DMS53 (cell line): ENCODE results near the gene KDM6A.
A peak's percentile ranks its signal among the peaks of the same experiment; 100 is the strongest.
"Not testable (repeated sequence)": the region's sequence is repeated elsewhere in the genome, so short reads cannot be mapped to it uniquely, and the experiment has no call there.

ENCODE experiments used
- DNase-seq: peaks from one replicate; lab custom pipeline; 2025; lab: John Stamatoyannopoulos, UW

Gene KDM6A

DNA sequence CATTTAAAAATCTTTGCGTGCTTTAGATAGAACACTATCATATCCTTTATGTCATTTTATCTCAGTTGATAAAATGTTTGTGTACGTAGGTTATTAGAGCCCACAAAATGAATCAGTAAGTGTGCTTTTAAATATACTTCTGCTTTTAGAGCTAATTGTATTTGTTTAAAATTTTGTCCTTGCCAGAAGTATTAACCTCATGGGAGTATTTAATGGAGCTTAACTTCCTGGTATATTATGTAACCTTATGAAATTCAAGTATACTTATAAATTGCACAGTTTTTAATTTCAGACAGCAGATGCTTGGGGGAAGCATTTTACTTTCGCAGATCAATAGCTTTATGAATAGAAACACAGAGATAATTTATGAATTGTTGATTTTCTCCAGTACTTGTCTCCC is 237.5 kb downstream of the KDM6A start:
- DNase-seq, result no peak

DNA sequence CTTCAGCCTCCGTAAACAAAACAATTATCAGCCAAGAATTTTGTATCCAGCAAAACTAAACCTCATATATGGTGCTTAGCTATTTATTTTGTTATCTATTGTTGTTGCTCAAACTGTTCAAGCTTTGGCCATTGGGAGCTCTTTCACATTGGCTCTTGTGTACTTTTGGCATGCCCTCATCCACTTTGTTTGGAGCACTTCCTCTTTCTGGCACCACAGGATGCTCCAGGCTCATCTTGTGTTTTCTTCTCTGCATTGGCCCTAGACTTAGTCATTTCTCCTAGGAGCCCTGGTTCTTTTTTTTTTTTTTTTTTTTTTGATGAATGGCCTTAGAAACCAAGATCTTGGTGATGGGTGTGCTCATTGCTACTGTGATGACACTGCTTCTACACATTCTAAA is 253.2 kb downstream of the KDM6A start:
- no peak for DNase-seq

DNA sequence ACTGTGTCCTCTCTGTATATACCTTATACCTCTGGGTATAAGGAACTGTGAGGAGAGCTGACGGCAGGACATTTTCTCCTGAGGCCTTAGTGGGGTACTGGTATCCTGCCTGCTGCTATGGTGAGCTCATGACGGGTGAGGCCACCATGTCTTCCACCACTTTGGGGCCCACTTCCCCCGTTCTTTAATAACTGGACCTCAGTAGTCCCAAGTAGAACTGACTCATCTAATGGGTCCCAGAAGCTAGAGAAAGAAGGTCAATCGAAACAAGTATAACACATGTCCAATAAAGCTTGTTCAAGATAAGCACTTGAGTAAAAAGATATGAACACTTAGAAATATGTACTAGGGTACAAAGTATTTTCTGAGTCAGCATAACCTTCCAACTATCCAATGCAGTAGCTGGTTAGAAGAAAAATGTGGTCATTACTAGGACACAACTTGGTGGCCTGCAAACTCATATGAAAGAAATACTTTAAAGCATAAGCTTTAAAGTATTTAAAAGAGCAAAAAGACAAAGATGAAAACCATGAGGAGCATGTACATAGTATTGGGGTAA is 256.0 kb downstream of the KDM6A start:
- DNase-seq, result no peak

DNA sequence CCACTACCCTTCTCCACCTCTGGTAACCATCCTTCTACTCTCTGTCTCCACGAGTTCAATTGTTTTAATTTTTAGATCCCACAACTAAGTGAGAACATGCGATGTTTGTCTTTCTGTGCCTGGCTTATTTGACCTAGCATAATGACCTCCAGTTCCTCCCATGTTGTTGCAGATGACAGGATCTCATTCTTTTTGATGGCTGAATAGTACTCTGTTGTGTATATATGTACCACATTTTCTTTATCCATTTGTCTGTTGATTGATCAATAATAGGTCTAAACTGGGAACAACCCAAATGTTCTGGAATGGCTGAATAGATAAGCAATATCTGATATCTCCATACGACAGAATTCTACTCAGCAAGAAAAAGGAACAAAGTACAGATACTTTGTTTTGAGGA is 260.5 kb downstream of the KDM6A start:
- no peak for DNase-seq

DNA sequence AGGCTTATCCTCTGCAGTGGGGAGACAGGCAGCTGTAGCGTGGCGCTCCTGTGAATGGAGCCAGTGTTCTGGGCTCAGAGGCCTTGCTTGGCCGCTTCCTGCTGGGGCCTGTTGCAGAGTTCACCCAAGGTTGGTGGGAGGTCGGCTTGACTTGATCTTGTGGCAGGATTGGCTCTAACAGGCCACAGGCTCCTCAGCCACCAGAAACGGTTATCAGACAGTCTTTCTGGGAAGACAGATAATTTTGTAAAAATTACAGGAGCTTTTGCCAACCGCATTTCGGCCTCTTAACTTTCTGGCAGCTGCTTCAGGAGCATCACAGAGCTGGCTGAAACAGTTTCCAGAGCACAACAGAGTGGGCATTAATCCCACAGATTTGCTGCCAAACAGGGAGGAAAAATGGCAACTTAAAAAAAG is 261.3 kb downstream of the KDM6A start:
- no peak for DNase-seq

DNA sequence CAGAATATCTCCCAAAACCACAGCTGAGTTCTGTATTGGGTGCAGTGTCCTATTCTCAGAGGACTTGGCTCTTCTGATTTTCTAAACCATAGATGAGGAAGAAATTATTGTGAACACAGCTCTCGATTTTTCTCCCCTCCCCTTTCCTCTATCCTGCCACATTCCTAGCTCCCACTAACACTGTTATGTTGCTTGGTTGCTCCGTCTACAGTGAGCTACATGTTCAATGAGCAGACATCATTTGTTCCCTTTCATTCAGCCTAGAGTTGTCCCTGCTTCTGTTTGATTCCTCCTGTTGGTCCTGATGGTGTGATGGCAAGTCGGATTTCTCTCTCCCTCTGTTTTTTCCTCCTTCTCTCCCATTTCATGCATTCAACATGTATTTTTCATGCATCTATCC is 261.8 kb downstream of the KDM6A start:
- DNase-seq, result no peak

DNA sequence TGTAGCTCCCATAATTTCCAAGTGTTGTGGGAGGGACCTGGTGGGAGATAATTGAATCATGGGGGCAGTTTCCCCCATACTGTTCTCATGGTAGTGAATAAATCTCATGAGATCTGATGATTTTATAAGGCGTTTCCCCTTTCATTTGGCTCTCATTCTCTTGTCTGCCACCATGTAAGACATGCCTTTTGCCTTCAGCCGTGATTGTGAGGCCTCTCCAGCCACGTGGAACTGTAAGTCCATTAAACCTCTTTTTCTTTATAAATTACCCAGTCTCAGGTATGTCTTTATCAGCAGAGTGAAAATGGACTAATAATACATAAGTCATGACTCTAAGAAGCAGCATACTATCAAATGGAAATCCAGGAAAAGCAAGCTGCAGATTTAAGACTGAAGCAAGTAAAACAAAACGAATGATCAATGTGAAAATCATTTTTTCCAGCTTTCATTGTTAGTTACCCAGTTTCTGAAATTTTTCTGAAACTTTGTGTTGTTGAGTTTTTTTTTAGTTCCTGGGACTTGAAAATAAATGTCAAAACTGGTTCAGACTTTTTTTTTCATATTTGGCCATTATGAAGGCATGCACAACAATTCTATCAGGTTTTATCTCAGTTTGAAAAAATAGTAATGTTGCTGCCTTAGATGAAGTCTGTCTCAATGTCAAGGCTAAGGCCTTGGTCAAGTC is 262.5 kb downstream of the KDM6A start:
- not testable (repeated sequence) for DNase-seq

DNA sequence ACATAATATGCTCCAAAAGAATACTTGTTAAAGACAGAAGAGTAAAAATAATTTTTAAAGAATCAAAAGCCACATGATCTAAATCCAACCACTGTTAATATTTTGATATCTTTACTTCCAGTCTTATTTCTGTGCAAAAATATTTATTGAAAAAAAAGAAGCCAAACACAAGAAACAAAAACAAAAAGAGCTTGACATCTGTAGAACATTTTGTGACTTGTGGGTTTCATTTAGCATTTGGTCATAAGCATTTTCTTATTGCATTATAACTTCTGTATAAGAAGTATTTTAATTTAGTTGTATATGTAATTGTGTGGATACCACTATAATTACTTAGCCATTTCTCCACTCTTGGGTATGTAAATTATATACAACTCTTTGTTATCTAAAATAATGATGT is 264.5 kb downstream of the KDM6A start:
- DNase-seq, result no peak

DNA sequence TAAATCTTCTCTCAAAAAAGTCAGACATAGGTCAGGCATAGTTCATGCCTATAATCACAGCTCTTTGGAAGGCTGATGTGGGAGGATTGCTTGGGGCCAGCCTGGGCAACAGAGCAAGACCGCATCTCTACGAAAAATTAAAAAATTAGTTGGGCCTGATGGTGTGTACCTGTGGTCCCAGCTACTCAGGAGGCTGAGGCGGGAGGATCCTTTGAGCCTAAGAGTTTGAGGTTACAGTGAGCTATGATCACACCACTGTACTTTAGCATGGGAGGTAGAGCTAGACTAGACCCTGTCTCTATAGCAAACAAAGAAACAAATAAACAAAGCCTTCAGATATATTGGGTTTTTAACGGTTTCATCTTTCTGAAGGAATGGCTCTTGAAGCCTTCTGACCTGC is 265.5 kb downstream of the KDM6A start:
- DNase-seq, result no peak

DNA sequence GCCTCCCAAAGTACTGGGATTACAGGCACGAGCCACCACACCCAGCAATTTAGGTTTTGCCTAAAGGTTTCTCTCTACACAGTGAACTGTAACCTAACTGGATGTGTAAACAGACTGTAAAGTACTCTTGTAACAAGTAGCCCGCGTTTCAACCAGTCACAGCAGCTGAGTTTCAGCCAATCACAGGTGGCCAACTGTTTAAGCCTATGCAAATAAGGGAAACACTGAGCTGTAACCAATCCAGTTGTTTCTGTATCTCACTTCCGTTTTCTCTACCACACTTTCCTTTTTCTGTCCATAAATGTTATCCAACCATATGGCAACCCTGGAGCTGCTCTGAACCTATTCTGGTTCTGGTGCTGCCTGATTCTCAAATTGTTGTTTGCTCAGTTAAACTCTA is 267.8 kb downstream of the KDM6A start:
- DNase-seq, result peak; percentile 7

DNA sequence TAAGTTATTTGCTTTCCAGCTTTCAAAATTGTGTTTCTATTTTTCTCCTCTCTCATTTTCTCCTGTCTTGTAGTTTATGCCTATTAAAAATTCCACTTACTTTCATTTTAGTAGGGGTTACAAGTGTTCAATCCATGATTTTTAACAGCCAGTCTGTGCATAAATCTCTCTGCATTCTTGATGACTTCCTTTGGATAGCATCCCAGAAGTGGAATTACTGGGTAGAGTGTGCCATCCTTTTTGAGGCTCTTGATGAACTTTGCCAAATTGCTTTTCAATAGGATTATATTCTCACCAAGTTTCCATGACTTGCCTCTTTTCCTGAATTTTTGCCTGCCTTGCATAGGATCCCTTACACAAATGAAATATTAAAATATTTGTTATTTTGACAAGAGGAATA is 269.2 kb downstream of the KDM6A start:
- DNase-seq, result no peak

DNA sequence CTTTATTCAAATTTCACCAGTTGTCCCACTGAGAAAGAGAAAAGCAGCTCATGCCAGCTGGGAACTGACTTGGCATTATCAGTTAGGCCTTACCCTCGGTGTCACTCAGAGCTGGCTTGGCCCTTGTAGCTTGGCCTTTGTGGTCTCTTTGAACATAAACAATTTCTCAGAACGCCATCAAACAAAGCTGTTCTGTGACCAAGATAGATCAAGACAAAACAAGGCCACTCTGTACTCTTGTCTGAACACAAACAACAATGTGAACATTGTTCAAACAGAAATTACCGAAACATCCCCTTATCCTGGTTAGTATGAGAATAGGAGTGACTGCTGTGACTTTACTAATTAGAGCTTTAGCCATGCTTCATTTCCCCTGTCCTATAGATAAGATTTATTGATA is 270.5 kb downstream of the KDM6A start:
- DNase-seq, result no peak

DNA sequence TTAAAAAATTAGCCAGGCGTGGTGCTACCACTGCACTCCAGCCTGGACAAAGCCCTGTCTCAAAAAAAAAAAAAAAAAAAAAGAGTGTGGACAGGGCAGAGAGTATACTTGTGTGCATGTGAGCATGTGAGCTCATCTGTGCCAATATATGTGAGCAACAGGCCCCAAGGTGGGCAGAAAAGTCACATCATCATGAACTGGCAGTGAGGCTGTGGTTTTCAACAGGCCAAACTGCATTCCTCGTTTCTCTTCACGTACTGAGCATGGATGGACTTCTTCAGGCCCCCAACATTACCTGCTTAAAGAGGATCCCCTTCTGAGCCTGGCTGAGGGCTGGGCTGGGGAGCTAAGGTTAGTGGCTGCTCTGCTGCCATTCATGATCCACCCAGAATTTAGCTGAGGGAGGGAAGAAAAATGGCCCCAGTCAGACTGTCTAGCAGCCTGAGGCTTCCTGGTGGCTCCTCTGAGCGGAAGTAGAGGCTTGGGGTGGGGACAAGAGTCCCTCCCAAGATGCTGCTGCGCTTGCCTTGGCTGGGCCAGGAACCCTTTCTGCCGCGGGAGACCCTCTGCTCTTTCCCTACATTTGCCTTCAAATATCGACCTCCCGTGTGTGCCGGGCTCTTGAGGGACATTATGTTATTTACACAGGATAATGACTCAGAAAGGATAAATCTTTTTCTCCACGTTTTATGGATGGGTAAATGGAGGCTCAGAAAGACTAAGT is 272.7 kb downstream of the KDM6A start:
- peak; percentile 4 for DNase-seq

DNA sequence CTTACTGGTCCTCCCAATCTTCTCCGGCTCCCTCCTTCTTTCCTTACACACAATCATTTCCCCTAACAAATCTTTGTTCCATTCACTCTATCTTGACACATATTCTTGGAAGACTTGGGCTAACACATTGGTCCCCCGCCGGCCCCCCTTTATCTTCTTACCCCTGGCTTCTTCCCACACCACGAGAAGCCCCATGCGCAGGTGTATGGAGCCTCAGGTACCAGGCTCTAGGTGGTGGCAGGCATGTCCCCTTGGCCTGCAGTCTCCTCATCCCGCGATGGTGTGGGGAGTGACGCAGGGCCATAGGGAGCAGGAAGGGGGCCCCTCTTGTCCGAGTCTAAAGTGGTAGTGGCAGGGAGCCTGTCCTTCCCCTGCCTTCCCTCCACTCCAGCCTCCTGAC is 277.8 kb downstream of the KDM6A start:
- DNase-seq, result no peak

DNA sequence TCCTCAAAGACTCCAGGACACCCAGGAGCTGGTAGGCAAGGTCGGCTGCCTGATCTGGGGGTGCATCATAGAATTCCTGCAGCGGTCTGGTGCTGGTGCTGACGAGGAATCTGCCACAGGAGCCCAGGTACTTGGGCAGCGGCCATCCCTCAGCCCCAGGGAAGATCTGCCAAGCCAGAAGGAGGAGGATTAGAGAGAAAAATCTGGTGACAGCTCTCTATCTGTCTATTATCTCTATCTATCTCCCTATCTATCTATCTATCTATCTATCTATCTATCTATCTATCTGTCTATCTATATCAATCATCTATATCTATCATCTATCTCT is 281.0 kb downstream of the KDM6A start:
- no peak for DNase-seq

DNA sequence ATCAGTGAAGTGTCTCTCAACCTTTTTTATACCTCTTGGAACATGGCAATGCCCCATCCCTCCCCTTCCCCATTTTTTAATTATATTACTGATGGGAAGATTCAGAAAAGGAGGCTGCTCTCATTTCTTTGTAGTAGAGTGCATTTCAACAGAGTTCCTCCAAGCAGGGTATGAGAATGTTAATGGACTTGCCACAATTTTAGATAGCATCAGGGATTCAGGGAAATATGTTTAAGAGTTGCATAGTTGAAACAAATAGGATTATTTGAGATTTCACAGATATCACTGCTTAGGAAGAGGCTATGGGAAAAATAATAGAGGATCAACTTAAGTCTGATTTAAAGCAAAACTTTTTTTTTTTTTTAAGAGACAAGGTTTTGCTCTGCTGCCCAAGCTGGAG is 281.5 kb downstream of the KDM6A start:
- DNase-seq, result no peak

DNA sequence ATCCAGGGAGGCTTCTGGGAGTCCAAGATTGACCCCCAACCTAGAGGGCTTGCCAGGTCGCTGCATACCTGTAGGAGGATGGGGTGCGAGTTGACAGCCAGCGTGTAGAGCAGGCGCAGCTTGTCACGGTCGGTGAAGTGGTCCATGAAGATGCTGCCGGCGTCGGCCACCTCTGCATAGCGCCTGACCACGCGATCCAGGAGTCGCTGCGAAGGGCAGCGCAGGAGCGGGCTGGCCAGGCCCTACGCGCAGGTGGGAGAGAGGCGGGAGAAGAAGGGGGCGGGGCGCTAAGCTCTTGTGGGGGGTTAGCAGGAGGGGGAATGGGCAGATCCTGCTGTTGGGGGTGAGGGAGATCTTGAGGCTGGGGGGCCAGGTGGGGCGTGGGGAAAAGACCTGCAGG is 284.7 kb downstream of the KDM6A start:
- DNase-seq, result no peak
